ENCODE measurements around the gene NRP1.

DNA sequence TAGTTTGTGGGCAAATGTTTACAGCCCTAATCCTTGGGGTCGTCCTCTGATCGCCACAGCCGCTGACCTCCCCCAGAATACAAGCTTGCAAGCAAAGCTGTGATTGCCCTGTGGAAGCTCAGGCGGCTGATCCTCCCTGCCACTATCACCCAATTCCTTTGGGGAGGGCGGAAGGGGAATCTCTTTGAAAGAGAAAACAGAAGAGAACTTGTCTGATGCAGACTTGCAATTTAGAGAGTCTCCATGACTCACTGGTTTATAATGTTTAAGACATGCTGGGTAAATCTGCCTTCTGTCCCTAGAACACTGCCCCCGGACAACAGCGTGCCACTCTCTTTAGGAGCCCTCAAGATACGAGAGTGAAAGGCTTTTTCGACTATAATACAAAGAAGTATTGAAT, 75.5 kb downstream of the NRP1 start:
- TF ChIP-seq, protein P1, sequence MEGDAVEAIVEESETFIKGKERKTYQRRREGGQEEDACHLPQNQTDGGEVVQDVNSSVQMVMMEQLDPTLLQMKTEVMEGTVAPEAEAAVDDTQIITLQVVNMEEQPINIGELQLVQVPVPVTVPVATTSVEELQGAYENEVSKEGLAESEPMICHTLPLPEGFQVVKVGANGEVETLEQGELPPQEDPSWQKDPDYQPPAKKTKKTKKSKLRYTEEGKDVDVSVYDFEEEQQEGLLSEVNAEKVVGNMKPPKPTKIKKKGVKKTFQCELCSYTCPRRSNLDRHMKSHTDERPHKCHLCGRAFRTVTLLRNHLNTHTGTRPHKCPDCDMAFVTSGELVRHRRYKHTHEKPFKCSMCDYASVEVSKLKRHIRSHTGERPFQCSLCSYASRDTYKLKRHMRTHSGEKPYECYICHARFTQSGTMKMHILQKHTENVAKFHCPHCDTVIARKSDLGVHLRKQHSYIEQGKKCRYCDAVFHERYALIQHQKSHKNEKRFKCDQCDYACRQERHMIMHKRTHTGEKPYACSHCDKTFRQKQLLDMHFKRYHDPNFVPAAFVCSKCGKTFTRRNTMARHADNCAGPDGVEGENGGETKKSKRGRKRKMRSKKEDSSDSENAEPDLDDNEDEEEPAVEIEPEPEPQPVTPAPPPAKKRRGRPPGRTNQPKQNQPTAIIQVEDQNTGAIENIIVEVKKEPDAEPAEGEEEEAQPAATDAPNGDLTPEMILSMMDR (IDR thresholded peaks at IDR 0.05), result no peak
- TF ChIP-seq ZFP36 (IDR thresholded peaks at IDR 0.05; ENCODE audit: borderline replicate concordance, partially characterized antibody) (no peak), ELK1 (IDR thresholded peaks at IDR 0.05; ENCODE audit: low read depth, low read length) (no peak), SREBF2 (IDR thresholded peaks at IDR 0.05) (no peak), CBX8 (IDR thresholded peaks at IDR 0.05) (no peak), NFE2L2 (conservative IDR thresholded peaks at IDR 0.05; ENCODE audit: low read length) (no peak), CEBPB (IDR thresholded peaks at IDR 0.05) (no peak), BHLHE40 (IDR thresholded peaks at IDR 0.05; ENCODE audit: low read depth, low read length) (no peak), POLR2AphosphoS2 (conservative IDR thresholded peaks at IDR 0.05; ENCODE audit: low read length) (no peak), POLR2A (IDR thresholded peaks at IDR 0.05; ENCODE audit: low read length) (no peak), RAD21 (conservative IDR thresholded peaks at IDR 0.05 in 1 of 2, IDR thresholded peaks at IDR 0.05 in 1 of 2) (peak in 1 of 2 experiments; percentile 18; a peak in 1 of 5 replicates)
- TF ChIP-seq, protein P2, sequence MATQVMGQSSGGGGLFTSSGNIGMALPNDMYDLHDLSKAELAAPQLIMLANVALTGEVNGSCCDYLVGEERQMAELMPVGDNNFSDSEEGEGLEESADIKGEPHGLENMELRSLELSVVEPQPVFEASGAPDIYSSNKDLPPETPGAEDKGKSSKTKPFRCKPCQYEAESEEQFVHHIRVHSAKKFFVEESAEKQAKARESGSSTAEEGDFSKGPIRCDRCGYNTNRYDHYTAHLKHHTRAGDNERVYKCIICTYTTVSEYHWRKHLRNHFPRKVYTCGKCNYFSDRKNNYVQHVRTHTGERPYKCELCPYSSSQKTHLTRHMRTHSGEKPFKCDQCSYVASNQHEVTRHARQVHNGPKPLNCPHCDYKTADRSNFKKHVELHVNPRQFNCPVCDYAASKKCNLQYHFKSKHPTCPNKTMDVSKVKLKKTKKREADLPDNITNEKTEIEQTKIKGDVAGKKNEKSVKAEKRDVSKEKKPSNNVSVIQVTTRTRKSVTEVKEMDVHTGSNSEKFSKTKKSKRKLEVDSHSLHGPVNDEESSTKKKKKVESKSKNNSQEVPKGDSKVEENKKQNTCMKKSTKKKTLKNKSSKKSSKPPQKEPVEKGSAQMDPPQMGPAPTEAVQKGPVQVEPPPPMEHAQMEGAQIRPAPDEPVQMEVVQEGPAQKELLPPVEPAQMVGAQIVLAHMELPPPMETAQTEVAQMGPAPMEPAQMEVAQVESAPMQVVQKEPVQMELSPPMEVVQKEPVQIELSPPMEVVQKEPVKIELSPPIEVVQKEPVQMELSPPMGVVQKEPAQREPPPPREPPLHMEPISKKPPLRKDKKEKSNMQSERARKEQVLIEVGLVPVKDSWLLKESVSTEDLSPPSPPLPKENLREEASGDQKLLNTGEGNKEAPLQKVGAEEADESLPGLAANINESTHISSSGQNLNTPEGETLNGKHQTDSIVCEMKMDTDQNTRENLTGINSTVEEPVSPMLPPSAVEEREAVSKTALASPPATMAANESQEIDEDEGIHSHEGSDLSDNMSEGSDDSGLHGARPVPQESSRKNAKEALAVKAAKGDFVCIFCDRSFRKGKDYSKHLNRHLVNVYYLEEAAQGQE (IDR thresholded peaks at IDR 0.05), result no peak
